Cardiac ventricle fibroblast (primary cell): ENCODE results near the gene OR2B3. TPM values are rescaled to one million over a fixed set of nuclear protein-coding genes. Genes with fewer than 3 reads are reported as not detected.

ENCODE experiments used
- total RNA-seq: library from RNA; depleted of rRNA; stranded (reverse); fragments of >200 nt; gene quantifications from 2 replicates; pipeline ENCODE4 v1.2.3, GENCODE V29; 2015

OR2B3 gene, protein sequence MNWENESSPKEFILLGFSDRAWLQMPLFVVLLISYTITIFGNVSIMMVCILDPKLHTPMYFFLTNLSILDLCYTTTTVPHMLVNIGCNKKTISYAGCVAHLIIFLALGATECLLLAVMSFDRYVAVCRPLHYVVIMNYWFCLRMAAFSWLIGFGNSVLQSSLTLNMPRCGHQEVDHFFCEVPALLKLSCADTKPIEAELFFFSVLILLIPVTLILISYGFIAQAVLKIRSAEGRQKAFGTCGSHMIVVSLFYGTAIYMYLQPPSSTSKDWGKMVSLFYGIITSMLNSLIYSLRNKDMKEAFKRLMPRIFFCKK
- not detected in 2 replicates for total RNA-seq

DNA sequence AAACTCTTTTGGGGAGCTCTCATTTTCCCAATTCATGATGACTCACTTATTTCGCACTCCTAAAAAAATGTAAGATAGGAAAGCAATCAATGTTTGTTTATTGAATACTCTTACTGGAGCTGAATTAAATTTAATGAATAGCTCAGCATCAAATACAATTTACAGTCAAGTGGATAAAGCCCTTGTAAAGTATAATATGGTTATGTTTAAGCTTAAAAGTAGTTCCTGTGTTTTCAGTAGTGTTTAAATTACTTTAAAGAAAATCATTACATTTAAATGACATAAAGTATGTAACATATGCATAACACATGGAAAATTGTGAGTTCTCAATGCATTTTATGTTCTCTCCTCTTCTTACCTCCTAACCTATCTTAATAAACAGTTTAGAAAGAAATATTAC lies at the start of gene OR2B3:
TSS of gene OR2B3 (minus strand) at position 101 of the 400 bp plus-strand sequence. CDS start at position 36, 65 bp downstream.

DNA sequence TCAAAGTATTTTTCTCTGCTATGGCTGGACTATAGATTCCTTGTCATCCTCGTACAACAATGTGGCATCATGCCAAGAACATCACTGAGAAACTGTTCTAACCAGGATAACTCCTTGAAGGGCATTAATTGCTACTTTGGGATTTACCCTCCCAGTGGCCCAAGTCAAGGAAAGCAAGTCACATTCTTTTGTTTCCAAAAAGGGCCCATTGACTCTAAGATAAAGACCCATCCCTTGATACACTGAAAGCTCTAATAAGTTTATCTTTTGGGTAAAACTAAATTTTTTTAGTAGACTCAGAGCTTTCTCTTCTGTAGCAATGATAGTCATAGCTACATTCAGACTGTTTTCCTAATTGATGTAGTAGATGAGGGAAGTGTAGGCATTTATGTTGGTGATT lies 20.6 kb upstream of the OR2B3 start, which contains the start of gene OR2J3:
TSS of gene OR2J3 (plus strand) at position 301 of the 400 bp plus-strand sequence. CDS start 3,833 bp downstream, outside the sequence.

DNA sequence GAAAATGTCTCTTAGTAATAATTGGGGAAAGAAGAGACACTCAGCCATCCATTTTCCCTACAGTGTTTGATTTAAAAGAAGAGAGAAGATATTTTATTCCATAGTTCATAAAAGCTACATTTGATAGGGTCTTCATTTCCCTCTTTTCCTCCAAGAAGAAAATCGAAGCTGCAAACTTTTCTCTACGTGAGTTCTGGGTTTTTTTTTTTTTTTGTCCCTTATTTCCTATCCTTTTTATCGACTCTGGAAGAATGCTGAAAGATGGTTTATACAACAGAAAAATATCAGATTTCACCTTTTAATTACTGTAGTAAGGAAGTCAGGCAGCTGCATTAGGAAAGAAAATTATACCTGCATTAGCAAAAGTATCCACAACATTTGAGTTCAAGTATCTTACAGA lies 12.1 kb upstream of the OR2B3 start, which contains the start of gene OR2J1:
TSS of gene OR2J1 (plus strand) at position 301 of the 400 bp plus-strand sequence. CDS start 1,453 bp downstream, outside the sequence.

DNA sequence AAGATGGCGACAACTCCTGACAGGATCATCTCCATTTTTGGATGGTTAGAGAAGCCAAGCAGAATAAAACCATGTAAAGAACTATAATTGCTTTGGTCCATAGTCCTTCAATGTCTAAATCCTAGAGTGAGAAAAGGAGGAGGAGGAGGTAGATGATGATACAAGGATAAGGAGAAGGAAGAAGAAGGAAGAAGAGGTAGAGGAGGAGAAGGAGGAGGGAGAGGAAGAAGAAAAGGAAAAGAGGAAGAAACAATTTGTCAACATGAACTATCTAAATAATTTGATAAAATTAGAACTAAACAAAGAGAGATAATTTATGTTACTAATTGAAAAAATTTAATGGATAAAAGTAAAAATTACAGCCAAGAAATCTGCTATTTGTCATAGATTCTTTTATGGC lies 42.0 kb downstream of the OR2B3 start, which contains the start of gene OR2W1:
TSS of gene OR2W1 (minus strand) at position 101 of the 400 bp plus-strand sequence. CDS start at position 101, 0 bp downstream.

Other genes with a start within 250 kb of the OR2B3 start
- 48.5 and 52.8 TPM in 2 replicates for gene TRIM27, start 163.3 kb downstream of the OR2B3 start, total RNA-seq
- 0.20 and 0.56 TPM in 2 replicates for gene ZNF311, start 82.0 kb downstream of the OR2B3 start, total RNA-seq
- not detected in 2 replicates for gene OR2W1, start 42.1 kb downstream of the OR2B3 start, total RNA-seq
- not detected in 2 replicates for gene OR2J1, start 12.2 kb upstream of the OR2B3 start, total RNA-seq
- not detected in 2 replicates for gene OR2J3, start 20.7 kb upstream of the OR2B3 start, total RNA-seq
- gene OR2J2, start 83.6 kb upstream of the OR2B3 start, total RNA-seq = not detected in 2 replicates
- not detected in 2 replicates for gene OR14J1, start 214.4 kb upstream of the OR2B3 start, total RNA-seq